Superior temporal gyrus (tissue), 1 donor: ENCODE measurements around the gene TRIM36.

ENCODE experiments used
- DNase-seq: peaks from one replicate; pipeline ENCODE4 v3.0.0-alpha.2; 2016; ENCODE audit errors: extremely low spot score

TRIM36 gene

GRCh38 chr5:115166744-115167393 is 2.8 kb downstream of the TRIM36 start:
- DNase-seq: no peak

- DNase-seq: no peak
These were observed 3.9 kb downstream of the TRIM36 start for GRCh38 chr5:115165790-115166189.

- no peak for DNase-seq
These were observed 8.7 kb downstream of the TRIM36 start for GRCh38 chr5:115160975-115161475.

- DNase-seq: no peak
These were observed 18.4 kb downstream of the TRIM36 start for GRCh38 chr5:115151208-115151805.

DNA sequence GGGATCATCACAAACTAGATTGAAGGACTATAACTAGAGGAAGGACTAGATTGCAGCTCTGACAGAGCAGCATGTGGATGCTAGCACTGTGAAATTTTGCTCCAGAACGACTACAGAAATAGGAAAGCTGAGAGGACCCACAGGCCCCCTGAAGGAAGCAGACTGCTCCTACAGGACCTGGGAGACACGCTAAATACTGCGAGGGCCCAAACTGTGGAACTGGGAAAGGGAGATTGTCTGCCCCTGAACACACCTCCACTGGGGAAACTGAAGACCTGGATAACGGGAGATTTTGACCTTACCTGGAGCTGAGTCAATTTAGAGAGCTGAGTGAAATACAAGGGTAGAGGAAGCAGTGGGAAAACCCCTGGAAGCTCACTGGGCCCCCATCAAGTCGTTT is 19.2 kb downstream of the TRIM36 start:
- DNase-seq: no peak

DNA sequence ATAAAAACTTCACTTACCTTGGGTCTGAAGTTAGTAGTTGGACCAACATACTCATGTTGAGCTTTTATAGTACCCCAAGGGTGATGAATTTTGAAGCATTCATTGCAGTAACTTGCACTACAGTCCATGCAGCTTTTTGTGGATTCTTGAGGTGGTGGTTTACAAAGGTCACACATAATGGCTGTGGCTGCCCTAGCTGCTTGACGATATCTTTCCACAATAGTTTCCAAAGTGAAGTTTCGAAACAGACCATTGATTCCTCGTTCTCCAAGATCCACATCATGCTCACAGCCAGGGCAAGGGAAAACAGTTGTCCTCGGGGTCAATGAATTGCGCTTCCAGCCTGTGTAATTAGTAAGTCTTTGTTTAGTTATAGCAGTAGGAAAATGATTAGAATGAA is 22.7 kb downstream of the TRIM36 start:
- DNase-seq: no peak

DNA sequence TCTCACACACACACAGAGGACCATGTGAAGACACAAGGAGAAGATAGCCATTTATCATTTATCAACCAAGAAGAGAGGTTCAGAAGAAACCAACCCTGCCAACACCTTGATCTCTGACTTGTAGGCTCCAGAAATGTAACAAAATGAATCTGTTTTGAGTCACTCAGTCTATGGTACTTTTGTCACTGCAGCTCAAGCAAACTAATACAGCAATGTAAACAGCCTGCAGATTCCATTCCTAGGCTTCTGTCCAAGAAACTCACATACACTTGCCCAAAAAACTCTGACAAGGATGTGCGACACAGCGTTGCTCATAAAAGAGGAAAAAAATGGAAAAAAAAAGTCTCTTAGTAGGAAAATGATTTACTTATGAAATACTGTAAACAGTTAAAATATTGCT is 33.4 kb downstream of the TRIM36 start:
- DNase-seq: peak; percentile 4

DNA sequence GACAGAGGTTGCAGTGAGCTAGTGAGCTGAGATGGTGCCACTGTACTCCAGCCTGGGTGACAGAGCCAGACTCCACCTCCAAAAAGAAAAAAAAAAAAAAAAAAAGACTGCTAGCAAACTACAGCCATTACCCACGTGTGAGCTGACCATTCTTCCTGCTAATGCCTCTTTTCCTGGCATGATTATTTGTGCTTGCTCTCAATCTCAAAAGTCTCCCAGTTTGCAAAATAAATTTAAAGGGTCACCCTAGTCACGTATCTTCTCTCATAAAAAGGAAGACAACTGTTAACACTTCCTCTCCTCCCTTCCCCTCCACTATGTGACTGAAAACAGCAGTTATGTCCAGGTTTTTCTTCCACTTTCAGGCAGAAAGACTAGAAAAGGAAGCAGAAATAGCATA is 37.2 kb downstream of the TRIM36 start:
- DNase-seq: no peak

DNA sequence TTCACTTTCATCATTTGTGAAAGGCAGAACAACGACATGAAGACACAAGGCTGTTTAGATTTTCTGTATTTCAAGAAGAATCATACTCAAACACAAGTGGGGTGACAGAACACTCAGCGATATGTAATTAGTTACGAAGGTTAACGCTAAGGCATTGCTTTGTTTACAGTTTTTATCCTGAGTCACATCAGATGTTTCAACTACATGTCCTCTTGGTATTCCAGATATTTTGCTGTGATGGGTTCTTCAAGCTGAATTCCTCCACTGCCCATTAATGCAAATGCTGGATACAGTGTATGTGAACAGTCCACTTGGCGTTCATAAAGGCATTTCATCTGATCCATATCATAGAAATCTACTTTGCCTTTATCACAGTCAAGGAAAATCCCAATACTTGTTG is 43.4 kb downstream of the TRIM36 start:
- no peak for DNase-seq

GRCh38 chr5:115124741-115125140 is 45.0 kb downstream of the TRIM36 start:
- DNase-seq: no peak

- no peak for DNase-seq
These were observed 53.7 kb downstream of the TRIM36 start for GRCh38 chr5:115116001-115116400.

DNA sequence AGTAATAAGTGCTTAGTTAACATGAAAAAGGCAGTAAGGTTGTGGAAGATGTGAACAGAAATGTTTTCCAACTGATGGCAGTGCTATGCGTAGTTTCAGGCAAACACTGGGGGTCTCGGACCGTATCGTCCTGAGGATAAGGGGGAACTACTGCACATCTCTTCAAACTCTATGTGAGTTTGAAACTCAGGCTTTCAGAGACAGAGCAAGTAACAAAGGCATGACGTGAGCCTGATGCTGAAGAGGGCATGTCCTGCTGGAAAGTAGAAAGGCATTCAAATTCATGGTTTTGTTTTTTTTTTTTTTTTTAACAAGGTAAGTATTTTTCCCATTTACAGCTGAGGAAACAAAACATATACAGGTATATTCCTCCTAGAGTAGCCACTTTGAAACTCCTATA is 59.9 kb downstream of the TRIM36 start:
- no peak for DNase-seq

GRCh38 chr5:115109356-115109755 is 60.4 kb downstream of the TRIM36 start:
- DNase-seq: no peak

- DNase-seq: peak; percentile 41
These were observed 69.3 kb downstream of the TRIM36 start for GRCh38 chr5:115100319-115100955.

GRCh38 chr5:115098041-115098702 is 71.5 kb downstream of the TRIM36 start:
- peak; percentile 80 for DNase-seq

DNA sequence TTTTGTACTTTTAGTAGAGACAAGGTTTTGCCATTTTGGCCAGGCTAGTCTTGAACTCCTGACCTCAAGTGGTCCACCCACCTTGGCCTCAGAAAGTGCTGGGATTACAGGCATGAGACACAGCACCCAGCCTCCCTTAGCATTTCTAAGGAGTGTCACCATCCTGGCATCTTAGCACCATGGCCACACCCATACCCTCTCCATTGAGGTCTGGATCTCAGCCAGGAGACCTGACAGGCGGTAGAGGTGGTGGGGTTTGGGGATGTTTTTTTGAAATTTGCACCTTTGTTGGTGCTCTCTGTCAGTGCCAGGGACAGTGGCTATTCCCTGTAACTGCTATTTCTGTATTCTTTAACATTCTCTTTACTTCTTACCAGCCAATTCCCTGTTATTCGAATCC is 72.5 kb downstream of the TRIM36 start:
- DNase-seq: no peak

DNA sequence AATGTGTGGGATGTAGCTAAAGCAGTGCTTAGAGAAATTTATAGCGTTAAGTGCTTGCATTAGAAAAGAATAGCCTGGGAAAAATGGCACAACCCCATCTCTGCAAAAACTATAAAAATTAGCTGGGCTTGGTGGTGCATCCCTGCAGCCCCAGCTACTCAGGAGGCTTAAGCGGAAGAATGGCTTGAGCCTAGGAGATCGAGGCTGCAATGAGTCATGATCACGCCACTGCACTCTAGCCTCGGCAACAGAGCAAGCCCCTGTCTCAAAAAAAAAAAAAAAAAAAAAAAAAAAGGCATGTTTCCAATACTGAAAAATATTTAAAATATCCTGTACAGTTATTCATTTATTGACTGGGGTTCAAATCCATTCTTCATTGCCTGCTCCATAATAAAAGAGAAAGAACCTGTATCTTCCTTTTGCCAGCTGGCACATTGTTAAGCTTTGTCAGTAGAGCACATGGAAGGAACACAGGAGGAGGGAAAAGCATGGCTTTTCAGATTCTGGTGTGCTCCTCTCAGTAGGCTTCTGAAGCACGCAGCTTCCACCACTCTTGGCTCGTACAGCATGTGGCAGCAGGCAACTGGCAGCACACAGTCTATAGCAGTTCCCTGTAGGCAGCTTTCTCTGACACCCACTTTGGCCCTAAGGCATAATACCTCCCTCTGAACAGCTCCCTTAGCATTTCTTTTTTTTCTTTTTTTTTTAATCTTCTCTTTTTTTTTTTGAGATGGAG is 73.5 kb downstream of the TRIM36 start:
- DNase-seq: peak; percentile 58

DNA sequence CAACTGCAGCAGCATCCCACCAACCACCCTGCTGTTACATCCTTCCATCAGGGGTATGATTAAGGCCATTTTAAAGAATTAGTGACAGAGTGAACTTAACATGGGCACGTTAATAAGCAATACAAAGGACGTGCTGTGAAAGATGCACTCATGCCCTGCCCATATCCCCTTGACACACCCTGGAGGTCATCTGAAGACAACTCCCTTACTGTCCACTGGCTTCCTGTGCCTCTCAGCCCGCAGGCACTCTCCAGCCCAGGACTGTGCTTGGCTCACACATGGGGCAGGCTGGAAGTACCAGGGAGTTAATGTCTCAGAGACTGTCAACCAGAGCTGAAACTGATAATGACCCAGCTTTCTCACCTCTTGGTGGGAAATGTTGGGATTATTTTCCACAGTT is 81.8 kb downstream of the TRIM36 start:
- DNase-seq: no peak

GRCh38 chr5:115086473-115086872 is 83.2 kb downstream of the TRIM36 start:
- no peak for DNase-seq

- DNase-seq: no peak
These were observed 85.4 kb downstream of the TRIM36 start for GRCh38 chr5:115084246-115084793.

DNA sequence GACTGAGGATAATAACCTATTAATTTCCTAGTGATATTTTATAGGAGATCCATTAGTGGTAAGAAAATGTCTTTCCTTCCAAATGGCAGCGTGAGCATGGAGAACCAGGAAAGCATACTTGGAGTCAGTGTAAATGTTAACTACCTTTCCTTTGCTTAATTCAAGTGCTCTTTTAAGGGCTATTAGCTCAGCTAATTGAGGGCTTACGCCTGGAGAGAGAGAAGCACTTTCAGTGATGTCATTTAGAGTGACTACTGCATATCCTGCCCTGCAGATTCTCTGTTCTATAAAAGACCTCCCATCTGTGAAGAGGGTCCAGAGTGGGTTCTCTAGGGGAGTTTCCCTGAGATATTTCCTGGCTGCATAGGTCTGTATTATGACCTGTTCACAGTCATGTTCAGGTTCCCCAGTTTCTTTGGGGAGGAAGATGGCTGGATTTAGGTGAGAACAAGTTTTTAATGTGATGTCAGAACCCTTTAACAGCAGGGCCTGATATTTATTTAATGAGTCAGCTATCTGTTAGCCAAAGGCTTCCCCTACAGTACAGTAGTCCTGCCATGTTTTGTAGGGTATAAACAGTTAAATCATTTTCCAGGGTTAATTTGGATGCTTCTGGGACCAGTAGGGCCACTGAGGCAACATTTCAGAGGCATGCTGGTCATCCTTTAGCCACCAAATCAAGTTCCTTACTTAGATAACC is 89.6 kb downstream of the TRIM36 start:
- no peak for DNase-seq
